HUES64 (cell line): ENCODE results near the gene ALDH8A1.

ENCODE experiments used
- H3K27ac ChIP-seq: 2 replicates; pipeline ENCODE4 v1.7.0; 2013; ENCODE audit warnings: low read depth, low read length, inconsistent platforms
- H3K27me3 ChIP-seq: 2 replicates; pipeline ENCODE4 v1.6.1; 2013; ENCODE audit warnings: mild to moderate bottlenecking, low read length; ENCODE audit not compliant: insufficient read depth
- H3K36me3 ChIP-seq: 2 replicates; pipeline ENCODE4 v1.6.1; 2013; ENCODE audit warnings: mild to moderate bottlenecking, low read length; ENCODE audit not compliant: insufficient read depth
- H3K4me1 ChIP-seq: 2 replicates; pipeline ENCODE4 v1.6.1; 2013; ENCODE audit warnings: mild to moderate bottlenecking, low read length, moderate library complexity; ENCODE audit not compliant: insufficient read depth
- H3K4me3 ChIP-seq: 2 replicates; pipeline ENCODE4 v1.5.1; 2013; ENCODE audit warnings: mild to moderate bottlenecking, low read length, moderate library complexity
- H3K9ac ChIP-seq: 2 replicates; pipeline ENCODE4 v1.6.1; 2013; ENCODE audit warnings: mild to moderate bottlenecking, low read depth, low read length
- H3K9me3 ChIP-seq: 2 replicates; pipeline ENCODE4 v1.6.1; 2013; ENCODE audit warnings: low read depth, low read length; ENCODE audit not compliant: insufficient read depth
- WGBS: fragments of 150-250, 120-280 bp; methylation state at CpG from one replicate; pipeline ENCODE4 v1.1.7; 2013; ENCODE audit warnings: missing lambda C conversion rate; 5-methylcytosine and 5-hydroxymethylcytosine counted together

Gene ALDH8A1

GRCh38 chr6:134950482-134950881 is 581 bp upstream of the ALDH8A1 start:
- no peak overlapping the region for H3K4me3 ChIP-seq
- no peaks in the 10 kb centered on the region for H3K27me3 ChIP-seq
- H3K27ac ChIP-seq: no peak overlapping the region
- H3K9ac ChIP-seq: no peak overlapping the region
- H3K9me3 ChIP-seq: no peaks in the 10 kb centered on the region
- H3K4me1 ChIP-seq: no peaks in the 10 kb centered on the region
- no peaks in the 10 kb centered on the region for H3K36me3 ChIP-seq
- 76% methylated on average over 2 of the region's 2 CpGs for WGBS

GRCh38 chr6:134948691-134949090 is 1.2 kb downstream of the ALDH8A1 start:
- H3K27ac ChIP-seq: no peak overlapping the region
- no peaks in the 10 kb centered on the region for H3K27me3 ChIP-seq
- no peaks in the 10 kb centered on the region for H3K9me3 ChIP-seq
- no peak overlapping the region for H3K9ac ChIP-seq
- no peak overlapping the region for H3K4me3 ChIP-seq
- H3K4me1 ChIP-seq: no peaks in the 10 kb centered on the region
- 89% methylated on average over 1 of the region's 1 CpG for WGBS
- H3K36me3 ChIP-seq: no peaks in the 10 kb centered on the region

- no peaks in the 10 kb centered on the region for H3K27me3 ChIP-seq
- no peaks in the 10 kb centered on the region for H3K4me1 ChIP-seq
- H3K27ac ChIP-seq: no peak overlapping the region
- no peak overlapping the region for H3K4me3 ChIP-seq
- H3K9me3 ChIP-seq: no peaks in the 10 kb centered on the region
- H3K9ac ChIP-seq: no peak overlapping the region
- H3K36me3 ChIP-seq: no peaks in the 10 kb centered on the region
Measured at GRCh38 chr6:134948142-134948541, 1.8 kb downstream of the ALDH8A1 start.

GRCh38 chr6:134945045-134945444 is 4.9 kb downstream of the ALDH8A1 start:
- Histone ChIP-seq H3K4me1 (no peaks in the 10 kb centered on the region), H3K36me3 (no peaks in the 10 kb centered on the region), H3K27ac (no peak overlapping the region), H3K9me3 (no peaks in the 10 kb centered on the region), H3K4me3 (no peak overlapping the region), H3K9ac (no peak overlapping the region), H3K27me3 (no peaks in the 10 kb centered on the region)

GRCh38 chr6:134943522-134944111 is 6.3 kb downstream of the ALDH8A1 start:
- Histone ChIP-seq H3K36me3 (no peaks in the 10 kb centered on the region), H3K9ac (no peak overlapping the region), H3K27me3 (no peaks in the 10 kb centered on the region), H3K9me3 (no peaks in the 10 kb centered on the region), H3K27ac (no peak overlapping the region), H3K4me1 (no peaks in the 10 kb centered on the region), H3K4me3 (no peak overlapping the region)
- 96% methylated on average over 9 of the region's 9 CpGs for WGBS

GRCh38 chr6:134938896-134939295 is 11.0 kb downstream of the ALDH8A1 start:
- H3K27ac ChIP-seq: no peak overlapping the region
- no peaks in the 10 kb centered on the region for H3K27me3 ChIP-seq
- WGBS: 78% methylated on average over 5 of the region's 5 CpGs

GRCh38 chr6:134937426-134937825 is 12.5 kb downstream of the ALDH8A1 start:
- H3K27ac ChIP-seq: no peak overlapping the region
- H3K4me1 ChIP-seq: no peaks in the 10 kb centered on the region
- H3K9me3 ChIP-seq: no peaks in the 10 kb centered on the region
- no peaks in the 10 kb centered on the region for H3K36me3 ChIP-seq
- H3K9ac ChIP-seq: no peak overlapping the region
- H3K4me3 ChIP-seq: no peak overlapping the region
- H3K27me3 ChIP-seq: no peaks in the 10 kb centered on the region
- 94% methylated on average over 5 of the region's 5 CpGs for WGBS

More at GRCh38 chr6:134938896-134939295, 11.0 kb downstream of the ALDH8A1 start:
- Histone ChIP-seq H3K9ac (no peak overlapping the region), H3K4me3 (no peak overlapping the region), H3K9me3 (no peaks in the 10 kb centered on the region), H3K36me3 (no peaks in the 10 kb centered on the region), H3K4me1 (no peaks in the 10 kb centered on the region)

- no peak overlapping the region for H3K9ac ChIP-seq
- 95% methylated on average over 5 of the region's 5 CpGs for WGBS
- no peaks in the 10 kb centered on the region for H3K36me3 ChIP-seq
- H3K27ac ChIP-seq: no peak overlapping the region
- no peaks in the 10 kb centered on the region for H3K4me1 ChIP-seq
- H3K27me3 ChIP-seq: no peaks in the 10 kb centered on the region
- no peaks in the 10 kb centered on the region for H3K9me3 ChIP-seq
- H3K4me3 ChIP-seq: no peak overlapping the region
Measured at GRCh38 chr6:134936931-134937330, 13.0 kb downstream of the ALDH8A1 start.

- Histone ChIP-seq H3K4me1 (no peaks in the 10 kb centered on the region), H3K36me3 (no peaks in the 10 kb centered on the region), H3K27ac (no peak overlapping the region), H3K9me3 (no peaks in the 10 kb centered on the region), H3K27me3 (no peaks in the 10 kb centered on the region), H3K9ac (no peak overlapping the region), H3K4me3 (no peak overlapping the region)
- WGBS: 95% methylated on average over 5 of the region's 5 CpGs
Measured at GRCh38 chr6:134936476-134936875, 13.4 kb downstream of the ALDH8A1 start.

GRCh38 chr6:134934793-134935485 is 15.0 kb downstream of the ALDH8A1 start:
- no peak overlapping the region for H3K4me3 ChIP-seq
- no peaks in the 10 kb centered on the region for H3K4me1 ChIP-seq
- 86% methylated on average over 4 of the region's 5 CpGs for WGBS
- no peak overlapping the region for H3K27ac ChIP-seq
- no peaks in the 10 kb centered on the region for H3K27me3 ChIP-seq
- no peak overlapping the region for H3K9ac ChIP-seq
- H3K36me3 ChIP-seq: no peaks in the 10 kb centered on the region
- no peaks in the 10 kb centered on the region for H3K9me3 ChIP-seq

GRCh38 chr6:134932535-134933470 is 17.1 kb downstream of the ALDH8A1 start:
- Histone ChIP-seq H3K9me3 (no peaks in the 10 kb centered on the region), H3K36me3 (no peaks in the 10 kb centered on the region), H3K27ac (no peak overlapping the region), H3K9ac (no peak overlapping the region), H3K27me3 (no peaks in the 10 kb centered on the region), H3K4me1 (no peaks in the 10 kb centered on the region), H3K4me3 (no peak overlapping the region)
- 95% methylated on average over 11 of the region's 11 CpGs for WGBS
